Measurements from ENCODE around the gene TXN2.
A peak's percentile ranks its signal among the peaks of the same experiment; 100 is the strongest.

TXN2 gene

GRCh38 chr22:36505998-36506635 is 24.7 kb upstream of the TXN2 start:
- no peaks in the 10 kb centered on the region for H3K27me3 ChIP-seq (ENCODE audit: control insufficient read depth, low read length)
- peaks cover 36% of the 10 kb centered on the region for H3K36me3 ChIP-seq (ENCODE audit: control insufficient read depth, low read length)
- H3F3A ChIP-seq (ENCODE audit: control insufficient read depth, insufficient read depth): peaks cover 21% of the 10 kb centered on the region
- H3K9me3 ChIP-seq (ENCODE audit: control insufficient read depth, insufficient read depth, low read length): no peaks in the 10 kb centered on the region
- TF ChIP-seq CTCF (IDR thresholded peaks at IDR 0.05; ENCODE audit: low read depth, low read length, poor library complexity, severe bottlenecking) (no peak), EZH2phosphoT487 (IDR thresholded peaks at IDR 0.05; ENCODE audit: borderline replicate concordance, low read length) (no peak)
- H3K4me2 ChIP-seq (ENCODE audit: low read length): peak overlapping the region; percentile 75
- H3K27ac ChIP-seq (ENCODE audit: low read depth, low read length): peak overlapping the region; percentile 58
- peak overlapping the region; percentile 75 for H3K4me3 ChIP-seq (ENCODE audit: low read length)
- peaks cover 16% of the 10 kb centered on the region for H3K79me2 ChIP-seq (ENCODE audit: control insufficient read depth, low read length)
- H4K20me1 ChIP-seq (ENCODE audit: control insufficient read depth, insufficient read depth, low read depth, low read length): no peaks in the 10 kb centered on the region
- H3K9me2 ChIP-seq (replicated peaks; ENCODE audit: control insufficient read depth, low read length): no peaks in the 10 kb centered on the region
- peaks cover 26% of the 10 kb centered on the region for H3K4me1 ChIP-seq (ENCODE audit: control insufficient read depth, low read length)

- H3K4me2 ChIP-seq (ENCODE audit: low read length): no peak overlapping the region
- no peaks in the 10 kb centered on the region for H3K79me2 ChIP-seq (ENCODE audit: control insufficient read depth, low read length)
- peaks cover 15% of the 10 kb centered on the region for H3K4me1 ChIP-seq (ENCODE audit: control insufficient read depth, low read length)
- H3K27me3 ChIP-seq (ENCODE audit: control insufficient read depth, low read length): no peaks in the 10 kb centered on the region
- H3K36me3 ChIP-seq (ENCODE audit: control insufficient read depth, low read length): peaks cover 36% of the 10 kb centered on the region
- H3F3A ChIP-seq (ENCODE audit: control insufficient read depth, insufficient read depth): peaks cover 10% of the 10 kb centered on the region
- no peaks in the 10 kb centered on the region for H3K9me3 ChIP-seq (ENCODE audit: control insufficient read depth, insufficient read depth, low read length)
- TF ChIP-seq EZH2phosphoT487 (IDR thresholded peaks at IDR 0.05; ENCODE audit: borderline replicate concordance, low read length) (no peak), CTCF (IDR thresholded peaks at IDR 0.05; ENCODE audit: low read depth, low read length, poor library complexity, severe bottlenecking) (peak; percentile 20)
- no peak overlapping the region for H3K27ac ChIP-seq (ENCODE audit: low read depth, low read length)
- H3K4me3 ChIP-seq (ENCODE audit: low read length): no peak overlapping the region
- no peaks in the 10 kb centered on the region for H3K9me2 ChIP-seq (replicated peaks; ENCODE audit: control insufficient read depth, low read length)
- no peaks in the 10 kb centered on the region for H4K20me1 ChIP-seq (ENCODE audit: control insufficient read depth, insufficient read depth, low read depth, low read length)
Measured at GRCh38 chr22:36497910-36498665, 16.6 kb upstream of the TXN2 start.

- no peaks in the 10 kb centered on the region for H3K9me3 ChIP-seq (ENCODE audit: control insufficient read depth, insufficient read depth, low read length)
- H3K27me3 ChIP-seq (ENCODE audit: control insufficient read depth, low read length): no peaks in the 10 kb centered on the region
- peaks cover 69% of the 10 kb centered on the region for H3K36me3 ChIP-seq (ENCODE audit: control insufficient read depth, low read length)
- peaks cover 6% of the 10 kb centered on the region; the same call in 1 of the 2 replicates for H3K79me2 ChIP-seq (ENCODE audit: control insufficient read depth, low read length)
- H3K4me3 ChIP-seq (ENCODE audit: low read length): peak overlapping the region; percentile 65
- H4K20me1 ChIP-seq (ENCODE audit: control insufficient read depth, insufficient read depth, low read depth, low read length): no peaks in the 10 kb centered on the region
- peaks cover 36% of the 10 kb centered on the region for H3K4me1 ChIP-seq (ENCODE audit: control insufficient read depth, low read length)
- TF ChIP-seq EZH2phosphoT487 (IDR thresholded peaks at IDR 0.05; ENCODE audit: borderline replicate concordance, low read length): no peak
- TF ChIP-seq CTCF (IDR thresholded peaks at IDR 0.05; ENCODE audit: low read depth, low read length, poor library complexity, severe bottlenecking): no peak
- peak overlapping the region; percentile 81 for H3K4me2 ChIP-seq (ENCODE audit: low read length)
- H3F3A ChIP-seq (ENCODE audit: control insufficient read depth, insufficient read depth): peaks cover 18% of the 10 kb centered on the region
- H3K27ac ChIP-seq (ENCODE audit: low read depth, low read length): peak overlapping the region; percentile 88
- H3K9me2 ChIP-seq (replicated peaks; ENCODE audit: control insufficient read depth, low read length): no peaks in the 10 kb centered on the region
Measured at GRCh38 chr22:36493690-36494110, 12.3 kb upstream of the TXN2 start.
